HG02588 (cell line): ENCODE results near the gene PSMA2.
"Not testable (repeated sequence)": the region's sequence is repeated elsewhere in the genome, so short reads cannot be mapped to it uniquely, and the experiment has no call there.

Source experiments
- ATAC-seq: cut with Tn5 transposase; IDR thresholded peaks from one replicate; pipeline ENCODE4 v1.9.1; 2021; ENCODE audit warnings: mild to moderate bottlenecking, moderate library complexity; ENCODE audit not compliant: unreplicated experiment

Gene PSMA2

DNA sequence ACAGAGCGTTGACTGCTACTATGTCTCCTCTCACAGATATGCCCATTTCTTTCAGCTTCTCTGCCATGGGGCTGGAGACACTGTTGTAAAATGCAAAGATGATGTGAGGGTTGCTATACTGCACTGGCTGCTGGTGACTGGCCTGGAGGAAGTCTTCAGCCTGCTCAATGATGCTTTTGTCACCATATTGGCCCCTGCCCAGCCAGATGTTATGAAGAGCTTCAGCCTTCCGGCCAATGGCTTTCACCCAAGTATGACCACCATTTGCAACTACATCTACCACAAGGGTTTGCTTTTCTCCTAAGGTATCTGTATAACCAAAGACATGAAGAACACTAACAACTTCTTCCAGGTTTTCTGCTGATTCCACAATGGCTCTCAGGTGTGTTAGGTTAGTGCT lies 21.7 kb downstream of the PSMA2 start:
- ATAC-seq, result no peak

DNA sequence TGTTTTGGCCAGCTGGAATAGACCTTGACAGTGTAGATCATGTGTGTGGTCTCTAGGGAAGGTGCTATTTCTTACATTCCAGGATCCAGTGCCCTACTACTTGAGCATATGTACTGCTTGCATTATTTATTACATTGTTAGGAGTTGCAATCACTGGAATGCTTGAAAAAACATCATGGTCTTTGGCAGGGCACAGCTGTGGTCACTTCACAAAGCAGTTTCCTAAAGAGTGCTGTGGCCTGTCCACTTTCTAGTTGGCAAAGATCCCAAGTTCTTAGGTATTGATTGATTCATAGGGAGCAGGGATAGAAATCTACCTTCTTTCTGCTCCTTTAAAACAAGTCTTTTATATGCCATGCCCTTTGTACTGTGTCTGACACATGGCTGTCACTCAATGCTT lies 24.7 kb downstream of the PSMA2 start:
- ATAC-seq, result no peak

DNA sequence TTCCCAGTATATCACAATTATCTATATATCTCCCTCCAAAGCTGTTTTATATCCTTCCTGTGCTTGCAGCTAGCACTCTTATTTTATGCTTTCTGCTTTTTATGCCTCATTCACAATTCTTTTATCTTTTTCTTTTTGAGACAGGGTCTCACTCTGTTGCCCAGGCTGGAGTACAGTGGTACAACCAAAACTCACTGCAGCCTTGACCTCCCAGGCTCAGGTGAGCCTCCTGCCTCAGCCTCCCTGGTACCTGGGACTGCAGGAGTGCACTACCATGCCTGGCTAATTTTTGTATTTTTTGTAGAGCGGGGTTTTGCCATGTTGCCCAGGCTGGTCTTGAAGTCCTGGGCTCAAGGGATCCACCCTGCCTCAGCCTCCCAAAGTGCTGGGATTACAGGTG lies 25.8 kb downstream of the PSMA2 start:
- ATAC-seq, result no peak

- ATAC-seq, result no peak
Measured at GRCh38 chr7:42902331-42902730, 29.6 kb downstream of the PSMA2 start.

DNA sequence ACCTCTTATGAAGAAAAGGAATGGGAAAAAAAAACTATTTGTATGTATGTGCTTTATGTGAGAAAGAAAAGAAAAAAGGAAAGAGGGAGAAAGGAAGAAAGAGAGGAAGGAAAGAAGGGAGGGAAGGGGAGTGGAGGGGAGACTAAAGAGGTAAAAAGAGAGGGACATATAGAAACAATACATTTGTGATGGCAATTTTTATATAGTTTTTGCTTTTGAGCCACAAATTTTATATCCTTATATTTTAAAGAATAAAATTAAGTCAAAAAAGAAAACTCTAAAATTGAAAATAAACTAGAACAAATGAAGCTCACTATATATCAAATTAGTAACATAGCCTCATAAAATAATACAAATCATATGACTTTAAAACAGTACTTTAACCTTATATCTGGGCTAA lies 31.1 kb downstream of the PSMA2 start:
- ATAC-seq, result no peak

DNA sequence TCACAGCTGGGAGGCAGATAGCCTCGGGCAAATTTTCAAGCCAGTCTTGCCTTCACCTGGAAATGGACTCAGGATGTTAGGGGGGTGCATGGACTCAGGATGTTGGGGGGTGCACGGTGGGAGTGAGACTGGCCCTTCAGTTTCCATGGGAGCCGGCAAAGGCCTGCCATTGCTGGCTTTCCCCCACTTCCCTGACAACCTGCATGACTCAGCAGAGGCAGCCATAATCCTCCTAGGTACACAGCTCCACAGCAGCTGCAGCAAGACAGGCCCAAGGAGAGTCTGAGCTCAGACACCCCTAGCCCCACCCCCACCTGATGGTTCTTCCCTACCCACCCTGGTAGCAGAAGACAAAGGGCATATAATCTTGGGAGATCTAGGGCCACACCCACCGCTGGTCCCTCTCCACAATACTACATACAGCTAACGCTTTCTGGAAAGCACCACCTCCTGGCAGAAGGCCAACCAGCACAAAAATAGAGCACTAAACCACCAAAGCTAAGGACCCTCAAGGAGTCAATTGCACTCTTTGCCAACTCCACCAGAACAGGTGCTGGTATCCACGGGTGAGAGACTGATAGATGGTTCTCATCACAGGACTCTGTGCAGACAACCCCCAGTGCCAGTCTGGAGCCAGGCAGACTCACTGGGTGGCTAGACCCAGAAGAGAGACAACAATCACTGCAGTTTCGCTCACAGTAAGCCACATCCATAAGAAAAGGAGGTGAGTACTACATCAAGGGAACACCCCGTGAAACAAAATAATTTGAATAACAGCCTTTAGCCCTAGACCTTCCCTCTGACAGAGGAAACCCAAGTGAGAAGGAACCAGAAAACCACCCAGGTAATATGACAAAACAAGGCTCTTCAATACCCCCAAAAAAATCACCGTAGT lies 38.4 kb downstream of the PSMA2 start:
- ATAC-seq, result no peak

- no peak for ATAC-seq
Measured at GRCh38 chr7:42886893-42887505, 45.0 kb downstream of the PSMA2 start.

DNA sequence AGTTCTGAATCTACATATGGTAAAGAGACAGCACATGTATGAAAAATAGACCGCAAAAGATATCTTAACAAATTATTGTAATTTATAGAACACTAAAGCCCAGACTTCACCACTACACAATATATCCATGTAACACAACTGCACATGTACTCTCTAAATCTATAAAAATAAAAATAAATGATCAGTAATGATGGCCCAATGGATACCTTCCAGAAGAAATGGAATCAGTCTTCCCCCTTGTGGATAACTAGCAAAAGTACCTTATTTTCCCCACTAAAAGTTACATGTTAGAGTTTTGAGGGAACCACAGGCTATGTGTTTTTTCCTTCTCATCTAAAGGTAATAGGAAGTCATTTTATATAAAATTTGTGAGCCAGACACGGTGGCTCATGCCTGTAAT lies 45.8 kb downstream of the PSMA2 start:
- ATAC-seq, result no peak

DNA sequence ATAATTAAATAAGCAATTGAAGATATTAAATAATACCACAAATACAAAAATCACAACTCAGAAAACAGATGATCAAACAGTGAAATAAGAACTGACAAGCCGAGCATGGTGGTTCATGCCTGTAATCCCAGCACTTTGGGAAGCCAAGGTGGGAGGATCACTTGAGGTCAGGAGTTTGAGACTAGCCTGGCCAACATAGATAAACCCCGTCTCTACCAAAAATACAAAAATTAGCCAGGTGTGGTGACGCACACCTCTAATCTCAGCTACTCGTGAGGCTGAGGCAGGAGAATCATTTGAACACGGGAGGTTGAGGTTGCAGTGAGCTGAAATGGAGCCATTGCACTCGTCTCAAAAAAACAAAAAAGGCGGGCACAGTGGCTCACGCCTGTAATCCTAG lies 46.8 kb downstream of the PSMA2 start:
- ATAC-seq, result not testable (repeated sequence)

DNA sequence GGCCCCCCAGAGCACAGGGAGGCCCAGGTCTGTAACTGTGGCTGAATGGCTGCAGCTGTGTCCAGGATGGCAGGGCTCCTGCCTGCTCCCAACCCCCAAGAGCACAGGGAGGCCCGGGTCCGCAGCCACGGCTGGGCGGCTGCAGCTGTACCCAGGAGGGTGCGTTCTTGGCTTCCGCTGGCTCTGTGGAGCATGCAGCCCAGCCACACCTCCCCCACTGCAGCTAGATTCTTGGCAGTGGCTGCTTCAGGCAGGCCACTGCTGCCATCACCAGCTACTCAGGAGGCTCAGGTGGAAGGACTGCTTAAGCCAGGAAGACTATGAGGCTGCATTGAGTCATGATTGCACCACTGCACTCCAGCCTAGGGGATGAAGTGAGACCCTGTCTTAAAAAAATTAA lies 48.0 kb downstream of the PSMA2 start:
- ATAC-seq, result no peak

GRCh38 chr7:42880392-42880791 lies 51.6 kb downstream of the PSMA2 start:
- ATAC-seq, result no peak

- no peak for ATAC-seq
Measured at GRCh38 chr7:42878303-42878702, 53.7 kb downstream of the PSMA2 start.

DNA sequence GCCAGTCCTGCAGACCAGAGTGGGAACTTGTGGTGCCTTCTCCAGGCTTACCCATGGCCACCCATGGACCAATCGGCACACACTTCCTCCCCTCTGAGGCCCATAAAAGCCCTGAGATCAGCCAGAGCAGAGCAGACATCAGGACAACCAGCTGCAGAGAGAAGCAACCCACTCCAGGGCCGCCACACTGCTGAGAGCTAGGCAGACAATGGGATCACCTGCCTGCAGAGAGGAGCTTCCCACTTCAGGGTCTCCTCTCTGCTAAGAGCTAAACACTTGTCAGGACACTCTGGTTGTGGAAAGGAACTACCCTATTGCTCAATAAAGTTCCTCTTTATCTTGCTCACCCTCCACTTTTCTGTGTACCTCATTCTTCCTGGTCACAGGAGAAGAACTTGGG lies 54.1 kb downstream of the PSMA2 start:
- no peak for ATAC-seq

DNA sequence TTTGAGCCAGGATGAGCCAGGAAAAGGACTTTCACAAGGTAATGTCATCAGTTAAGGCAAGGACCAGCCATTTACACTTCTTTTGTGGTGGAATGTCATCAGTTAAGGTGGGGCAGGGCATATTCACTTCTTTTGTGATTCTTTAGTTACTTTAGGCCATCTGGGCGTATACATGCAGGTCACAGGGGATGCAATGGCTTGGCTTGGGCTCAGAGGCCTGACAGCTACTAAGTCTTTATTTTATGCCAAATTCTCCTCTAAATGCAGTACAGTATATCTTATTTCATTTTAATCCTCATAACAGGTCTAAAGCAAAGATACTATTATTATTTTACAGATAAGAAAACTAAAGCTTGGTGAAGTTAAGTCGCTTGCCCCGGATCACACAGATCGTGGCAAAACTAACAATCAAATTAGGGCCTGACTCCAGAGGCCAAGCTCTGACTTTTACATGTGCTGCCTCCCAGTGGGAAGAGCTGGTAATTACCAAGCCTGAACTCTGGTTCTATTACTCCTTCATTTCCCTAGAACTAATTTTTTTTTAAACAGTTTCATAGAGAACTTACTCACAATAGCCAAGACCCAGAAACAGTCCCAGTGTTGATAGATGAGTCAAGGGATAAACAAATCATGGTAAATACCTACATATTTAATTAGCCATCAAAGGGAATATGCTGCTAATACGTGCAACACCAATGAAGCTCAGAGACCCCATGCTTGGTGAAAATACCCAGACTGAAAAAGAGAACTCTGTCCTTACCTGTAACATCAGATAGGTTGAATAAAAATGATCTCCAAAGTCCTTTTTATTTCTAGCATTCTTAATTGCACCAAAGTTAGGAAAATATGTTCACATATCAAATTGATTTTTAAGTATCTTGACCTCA lies 55.5 kb downstream of the PSMA2 start:
- peak; percentile 77 for ATAC-seq

DNA sequence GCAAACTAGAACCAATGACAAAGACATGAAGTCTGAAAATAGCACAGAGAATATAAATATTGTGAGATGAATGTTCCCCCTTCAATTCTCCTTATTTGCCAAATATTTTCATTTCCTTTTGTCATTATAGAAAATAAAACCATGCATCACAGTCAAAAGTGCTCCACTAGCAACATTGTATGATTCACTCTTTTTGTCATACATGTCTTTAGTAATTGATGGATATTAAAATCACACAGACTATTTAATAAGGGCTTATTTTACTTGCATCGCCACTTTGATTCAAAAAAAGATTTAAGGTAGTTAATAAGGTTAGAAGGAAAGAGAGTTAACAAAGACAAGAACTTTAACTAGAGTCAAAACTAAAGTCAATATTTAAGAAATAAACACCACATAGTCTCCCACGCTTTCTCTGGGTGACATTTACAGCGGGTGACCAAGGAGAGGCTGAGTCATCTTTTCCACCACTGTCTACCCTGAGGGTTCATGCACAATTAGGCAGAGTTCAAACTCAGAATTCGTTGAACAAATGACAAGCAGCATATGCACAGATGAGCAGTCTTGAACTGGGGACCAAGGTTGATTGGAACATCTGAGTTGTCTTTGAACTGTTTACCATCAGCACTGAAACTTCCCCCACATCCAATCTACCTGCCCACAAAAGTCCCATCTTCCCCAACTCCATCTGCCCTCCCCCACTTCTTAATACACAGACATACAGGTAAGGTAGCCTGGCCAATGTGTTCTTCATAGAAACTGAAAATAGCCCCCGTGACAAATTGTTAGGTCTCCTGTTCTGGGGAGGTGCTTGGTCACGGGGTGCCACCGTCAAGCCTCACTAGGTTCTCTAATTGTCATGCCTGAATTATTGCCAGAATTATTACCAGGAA lies 62.6 kb downstream of the PSMA2 start:
- peak; percentile 96 for ATAC-seq

GRCh38 chr7:42868480-42868879 lies 63.5 kb downstream of the PSMA2 start:
- ATAC-seq, result no peak
